NB4 (cell line): ENCODE results near the gene MCM3.

ENCODE experiments used
- CTCF ChIP-seq: IDR thresholded peaks from one replicate; pipeline ENCODE4 v1.5.1; 2012; ENCODE audit warnings: low read depth, low read length
- MAX ChIP-seq: IDR thresholded peaks from 2 replicates; pipeline ENCODE4 v1.6.1; 2011; ENCODE audit warnings: low read depth, low read length
- POLR2A ChIP-seq: IDR thresholded peaks from 2 replicates; pipeline ENCODE4 v1.6.1; 2011; ENCODE audit warnings: mild to moderate bottlenecking; ENCODE audit not compliant: insufficient read length; ENCODE audit errors: extremely low read depth

- TF ChIP-seq POLR2A (no peak), CTCF (no peak), MAX (no peak)
These were observed 63.2 kb downstream of the MCM3 start for GRCh38 chr6:52221302-52221701.
